MM.1S (cell line): ENCODE measurements around the gene SORCS2.

Source experiments
- EZH2 ChIP-seq: fragments of 300-600 bp; sonication (generic); optimal IDR thresholded peaks from 2 replicates; pipeline ENCODE3; 2017; ENCODE audit warnings: low read depth, mild to moderate bottlenecking, antibody characterized with exemption, low read length, mixed read lengths
- EZH2phosphoT487 ChIP-seq: fragments of 300-600 bp; sonication (generic); IDR thresholded peaks from 2 replicates; pipeline ENCODE4 v1.6.1; 2018; ENCODE audit warnings: antibody characterized with exemption, low read length
- TF ChIP-seq, protein P1 (sequence below): fragments of 300-600 bp; sonication (generic); IDR thresholded peaks from 2 replicates; pipeline ENCODE4 v1.5.1; 2016; ENCODE audit warnings: antibody characterized with exemption, low read length, mixed read lengths

DNA sequence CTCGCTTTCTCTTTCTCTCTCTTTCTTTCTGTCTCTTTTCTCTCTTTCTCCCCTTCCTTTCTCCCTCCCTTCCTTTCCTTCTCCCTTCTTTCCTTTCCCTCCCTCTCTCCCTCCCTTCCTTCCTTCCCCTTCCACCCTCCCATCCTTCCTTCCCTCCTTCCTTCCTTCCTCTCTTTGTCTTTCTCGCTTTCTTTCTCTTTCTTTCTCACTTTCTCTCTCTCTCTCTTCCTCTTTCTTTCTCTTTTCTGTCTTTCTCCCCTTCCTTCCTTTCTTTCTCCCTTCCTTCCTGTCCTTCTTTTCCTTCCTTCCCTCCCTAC is 2.1 kb upstream of the SORCS2 start:
- TF ChIP-seq, protein P1, sequence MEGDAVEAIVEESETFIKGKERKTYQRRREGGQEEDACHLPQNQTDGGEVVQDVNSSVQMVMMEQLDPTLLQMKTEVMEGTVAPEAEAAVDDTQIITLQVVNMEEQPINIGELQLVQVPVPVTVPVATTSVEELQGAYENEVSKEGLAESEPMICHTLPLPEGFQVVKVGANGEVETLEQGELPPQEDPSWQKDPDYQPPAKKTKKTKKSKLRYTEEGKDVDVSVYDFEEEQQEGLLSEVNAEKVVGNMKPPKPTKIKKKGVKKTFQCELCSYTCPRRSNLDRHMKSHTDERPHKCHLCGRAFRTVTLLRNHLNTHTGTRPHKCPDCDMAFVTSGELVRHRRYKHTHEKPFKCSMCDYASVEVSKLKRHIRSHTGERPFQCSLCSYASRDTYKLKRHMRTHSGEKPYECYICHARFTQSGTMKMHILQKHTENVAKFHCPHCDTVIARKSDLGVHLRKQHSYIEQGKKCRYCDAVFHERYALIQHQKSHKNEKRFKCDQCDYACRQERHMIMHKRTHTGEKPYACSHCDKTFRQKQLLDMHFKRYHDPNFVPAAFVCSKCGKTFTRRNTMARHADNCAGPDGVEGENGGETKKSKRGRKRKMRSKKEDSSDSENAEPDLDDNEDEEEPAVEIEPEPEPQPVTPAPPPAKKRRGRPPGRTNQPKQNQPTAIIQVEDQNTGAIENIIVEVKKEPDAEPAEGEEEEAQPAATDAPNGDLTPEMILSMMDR: no peak
- TF ChIP-seq EZH2phosphoT487 (no peak), EZH2 (no peak)
